IPS DF 6.9 (cell line): ENCODE results near the gene HP.

Source experiments
- DNase-seq: peaks from one replicate; pipeline ENCODE4 v3.0.0-alpha.2; 2013; ENCODE audit warnings: low read depth, low spot score
- H3K27ac ChIP-seq: one replicate; pipeline ENCODE4 v1.5.1; 2013; ENCODE audit warnings: low read length, control low read depth
- H3K27me3 ChIP-seq: 2 replicates; pipeline ENCODE4 v1.6.1; 2013; ENCODE audit warnings: mild to moderate bottlenecking, low read length; ENCODE audit not compliant: control insufficient read depth, insufficient read depth
- H3K36me3 ChIP-seq: 2 replicates; pipeline ENCODE4 v1.6.1; 2013; ENCODE audit warnings: low read length; ENCODE audit not compliant: control insufficient read depth, insufficient read depth
- H3K4me1 ChIP-seq: 2 replicates; pipeline ENCODE4 v1.6.1; 2013; ENCODE audit warnings: low read length; ENCODE audit not compliant: control insufficient read depth, insufficient read depth
- H3K4me3 ChIP-seq: 2 replicates; pipeline ENCODE4 v1.5.1; 2013; ENCODE audit warnings: mild to moderate bottlenecking, low read length
- H3K9me3 ChIP-seq: 2 replicates; pipeline ENCODE4 v1.6.1; 2013; ENCODE audit warnings: low read length, inconsistent platforms; ENCODE audit not compliant: control insufficient read depth, insufficient read depth
- WGBS: extraction: QIAGEN DNeasy Blood & Tissue Kit; methylation state at CpG from one replicate; pipeline ENCODE4 v1.1.7; 2013; ENCODE audit warnings: mixed read lengths, missing lambda C conversion rate; ENCODE audit not compliant: insufficient read length, insufficient coverage; 5-methylcytosine and 5-hydroxymethylcytosine counted together

Gene HP

DNA sequence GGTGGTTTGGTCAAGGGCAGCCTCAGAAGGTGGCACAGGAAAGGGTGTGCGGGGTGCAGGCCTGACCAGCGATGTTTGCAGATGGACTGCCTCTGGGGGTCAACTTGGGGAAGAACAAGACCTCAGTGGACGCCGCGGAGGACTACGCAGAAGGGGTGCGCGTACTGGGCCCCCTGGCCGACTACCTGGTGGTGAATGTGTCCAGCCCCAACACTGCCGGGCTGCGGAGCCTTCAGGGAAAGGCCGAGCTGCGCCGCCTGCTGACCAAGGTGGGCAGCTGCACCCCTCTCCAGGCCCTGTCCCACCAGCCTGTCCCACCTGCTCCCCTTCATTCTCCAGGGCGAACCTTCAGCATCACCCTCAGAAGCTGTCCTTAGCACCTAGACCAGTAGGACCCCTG lies 33.3 kb upstream of the HP start:
- DNase-seq: peak; percentile 11
- WGBS: no CpG with 5 or more reads among the region's 15 CpGs
- H3K4me1 ChIP-seq: no peaks in the 10 kb centered on the region
- no peak overlapping the region for H3K4me3 ChIP-seq
- peaks cover 11% of the 10 kb centered on the region for H3K36me3 ChIP-seq
- no peaks in the 10 kb centered on the region for H3K9me3 ChIP-seq
- no peaks in the 10 kb centered on the region for H3K27me3 ChIP-seq
- no peak overlapping the region for H3K27ac ChIP-seq

DNA sequence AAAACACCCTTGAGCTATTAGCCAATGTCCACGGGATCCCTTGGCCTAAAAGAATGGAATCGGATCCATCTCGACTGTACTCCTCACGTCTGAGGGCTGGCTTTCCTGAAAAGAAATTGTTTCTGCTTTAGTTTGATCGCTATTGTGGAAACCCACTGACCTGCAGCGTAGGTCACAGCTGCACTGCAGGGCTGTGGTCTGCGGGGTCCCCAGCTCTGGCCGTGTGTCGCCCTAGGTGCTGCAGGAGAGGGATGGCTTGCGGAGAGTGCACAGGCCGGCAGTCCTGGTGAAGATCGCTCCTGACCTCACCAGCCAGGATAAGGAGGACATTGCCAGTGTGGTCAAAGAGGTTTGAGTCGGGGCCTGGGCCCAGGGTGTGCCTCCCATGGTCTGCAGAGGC lies 32.2 kb upstream of the HP start:
- Histone ChIP-seq H3K4me3 (no peak overlapping the region), H3K4me1 (no peaks in the 10 kb centered on the region), H3K9me3 (no peaks in the 10 kb centered on the region), H3K27me3 (no peaks in the 10 kb centered on the region), H3K27ac (no peak overlapping the region), H3K36me3 (peaks cover 10% of the 10 kb centered on the region)
- no peak for DNase-seq
- no CpG with 5 or more reads among the region's 13 CpGs for WGBS

DNA sequence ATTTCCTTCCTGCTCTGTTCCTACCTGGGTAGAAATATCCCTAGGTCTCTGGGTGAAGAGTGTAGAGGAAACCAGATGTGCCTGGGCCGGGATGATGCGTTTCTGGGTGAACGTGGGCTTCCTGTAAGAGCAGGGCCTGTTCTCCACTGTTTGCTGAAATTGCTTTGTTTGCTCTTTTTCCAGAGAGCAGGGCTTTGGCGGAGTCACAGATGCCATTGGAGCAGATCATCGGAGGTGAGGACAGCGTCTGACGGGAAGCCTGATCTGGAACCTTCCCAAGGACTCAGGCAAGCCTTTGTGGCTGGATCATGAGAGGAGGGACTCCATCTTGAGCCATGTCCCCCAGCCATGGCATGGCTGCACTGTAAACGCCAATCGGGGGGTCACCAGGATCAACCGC lies 30.3 kb upstream of the HP start:
- H3K4me3 ChIP-seq: no peak overlapping the region
- H3K36me3 ChIP-seq: peaks cover 9% of the 10 kb centered on the region
- no peaks in the 10 kb centered on the region for H3K4me1 ChIP-seq
- H3K27ac ChIP-seq: no peak overlapping the region
- no CpG with 5 or more reads among the region's 10 CpGs for WGBS
- H3K9me3 ChIP-seq: no peaks in the 10 kb centered on the region
- no peak for DNase-seq
- H3K27me3 ChIP-seq: no peaks in the 10 kb centered on the region

DNA sequence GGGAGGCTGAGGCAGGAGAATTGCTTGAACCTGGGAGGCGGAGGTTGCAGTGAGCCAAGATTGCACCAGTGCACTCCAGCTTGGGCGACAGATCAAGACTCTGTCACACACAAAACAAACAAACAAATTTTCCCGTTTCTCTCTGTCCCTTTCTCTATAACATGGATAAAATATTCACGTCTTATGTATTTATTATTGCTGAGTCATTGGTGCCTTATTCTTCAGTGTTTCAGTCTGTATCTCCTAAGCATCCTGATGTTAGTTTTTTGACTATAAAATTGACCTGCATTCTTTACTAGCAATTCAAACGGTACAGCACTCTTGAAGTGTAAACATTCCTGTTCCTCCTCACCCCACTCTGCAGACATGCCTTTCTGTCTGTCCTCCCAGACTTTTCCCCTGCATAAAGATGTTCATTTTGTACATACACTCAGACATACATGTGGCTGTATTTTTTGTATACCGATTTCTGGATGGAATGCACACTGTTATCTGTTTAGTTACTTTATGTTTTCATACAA lies 29.4 kb upstream of the HP start:
- Histone ChIP-seq H3K27ac (no peak overlapping the region), H3K4me1 (no peaks in the 10 kb centered on the region), H3K9me3 (no peaks in the 10 kb centered on the region), H3K4me3 (no peak overlapping the region), H3K36me3 (peaks cover 9% of the 10 kb centered on the region), H3K27me3 (no peaks in the 10 kb centered on the region)
- DNase-seq: no peak
- WGBS: no CpG with 5 or more reads among the region's 6 CpGs

DNA sequence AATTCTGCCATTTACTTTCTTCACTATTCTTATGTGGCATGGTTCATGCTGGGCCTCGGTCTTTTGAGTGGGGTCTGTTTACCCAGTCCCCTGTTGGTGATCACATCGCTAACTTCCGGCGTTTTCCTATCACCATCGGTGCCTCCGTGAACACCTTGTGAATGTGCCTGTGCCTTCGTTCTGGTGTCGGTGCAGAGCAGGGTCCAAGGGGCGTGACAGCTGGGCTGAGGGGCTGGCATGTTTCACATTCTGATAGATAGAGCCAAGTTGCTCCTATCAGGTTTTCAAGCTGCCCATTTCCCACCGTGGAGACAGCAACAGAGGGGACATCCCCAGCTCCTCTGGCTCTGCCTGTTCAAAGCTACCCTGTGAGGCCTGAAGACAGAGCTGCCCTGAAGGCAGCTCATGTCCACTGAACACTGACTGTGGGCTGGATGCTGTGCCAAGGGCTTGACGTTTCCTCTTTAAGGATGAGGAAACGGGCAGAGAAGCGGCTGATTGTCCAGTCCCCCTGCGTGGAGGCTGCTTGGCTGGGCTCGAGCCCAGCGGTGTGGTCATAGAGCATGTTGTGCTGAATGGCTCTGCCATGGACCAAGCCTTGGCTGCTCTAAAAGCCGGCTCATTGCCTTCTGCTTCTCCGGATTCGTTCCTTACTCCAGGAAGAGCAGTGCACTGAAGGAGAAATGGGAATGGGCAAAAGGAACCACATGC lies 28.7 kb upstream of the HP start:
- Histone ChIP-seq H3K27ac (no peak overlapping the region), H3K36me3 (peaks cover 9% of the 10 kb centered on the region), H3K4me3 (no peak overlapping the region), H3K9me3 (no peaks in the 10 kb centered on the region), H3K4me1 (no peaks in the 10 kb centered on the region), H3K27me3 (no peaks in the 10 kb centered on the region)
- no CpG with 5 or more reads among the region's 19 CpGs for WGBS
- DNase-seq: no peak

DNA sequence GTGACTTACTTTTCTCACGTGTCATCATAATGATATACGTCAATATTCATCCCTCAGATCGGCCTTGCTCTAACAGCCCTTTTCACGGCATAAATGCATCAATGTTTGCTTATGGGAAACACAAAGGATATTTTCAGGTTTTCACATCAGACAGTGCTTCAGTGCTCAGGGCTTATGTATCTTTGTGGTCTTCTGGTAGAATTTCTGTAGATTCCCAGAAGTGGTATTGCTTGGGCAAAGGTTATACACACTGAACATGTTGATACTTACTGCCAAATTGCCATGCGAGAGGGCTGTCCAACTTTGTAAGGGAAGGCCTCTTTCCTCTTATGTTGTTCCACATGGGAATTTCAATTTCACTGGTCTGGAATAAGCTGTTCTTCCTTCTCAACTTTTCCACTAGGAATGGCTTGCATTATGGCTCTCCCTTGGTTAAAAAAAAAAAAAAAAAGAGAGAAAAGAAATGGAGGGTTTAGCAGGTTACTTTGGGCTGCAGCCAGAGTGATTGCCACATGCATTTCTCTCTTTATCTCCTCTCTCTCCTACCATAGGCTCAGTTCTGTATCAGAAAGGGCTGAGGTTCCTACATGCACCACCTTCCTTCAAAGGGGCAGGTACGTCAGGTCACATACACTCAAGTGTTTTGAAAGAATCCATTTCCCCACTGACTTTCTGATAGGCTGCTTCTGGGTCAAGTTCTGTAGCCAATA lies 26.5 kb upstream of the HP start:
- Histone ChIP-seq H3K27ac (no peak overlapping the region), H3K9me3 (no peaks in the 10 kb centered on the region), H3K4me3 (no peak overlapping the region), H3K4me1 (no peaks in the 10 kb centered on the region), H3K27me3 (no peaks in the 10 kb centered on the region), H3K36me3 (peaks cover 7% of the 10 kb centered on the region; the same call in 1 of the 2 replicates)
- no peak for DNase-seq
- no CpG with 5 or more reads among the region's 6 CpGs for WGBS

DNA sequence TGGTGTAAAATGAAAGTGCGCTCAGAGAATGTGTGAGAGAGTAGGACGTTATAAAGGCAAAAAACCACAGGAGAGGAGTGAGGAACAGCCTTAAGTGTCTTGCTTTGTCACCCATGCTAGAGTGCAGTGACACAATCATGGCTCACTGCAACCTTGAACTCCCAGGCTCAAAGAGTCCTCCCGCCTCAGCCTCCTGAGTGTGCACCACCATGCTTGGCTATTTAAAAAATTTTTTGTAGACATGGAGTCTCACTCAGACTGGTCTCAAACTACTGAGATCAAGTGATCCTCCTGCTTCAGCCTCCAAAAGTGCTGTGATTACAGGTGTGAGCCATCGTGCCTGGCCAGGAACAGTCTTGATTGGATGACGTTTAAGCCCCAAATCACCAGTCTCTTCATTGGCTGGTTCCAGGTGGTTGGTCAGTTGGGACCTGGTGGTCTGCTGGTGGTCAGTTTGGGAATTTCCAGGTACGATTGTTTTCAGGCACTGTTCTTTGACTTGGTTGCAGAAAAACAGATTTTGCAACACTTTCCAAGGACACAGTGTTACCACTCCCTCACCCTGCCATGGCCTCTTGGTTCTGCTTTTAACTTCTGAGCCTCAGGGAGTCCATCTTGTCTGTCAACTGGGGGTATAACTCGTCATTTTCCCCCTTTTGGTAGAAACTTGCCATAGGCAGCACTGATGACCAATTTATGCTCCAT lies 24.6 kb upstream of the HP start:
- Histone ChIP-seq H3K27ac (no peak overlapping the region), H3K36me3 (peaks cover 3% of the 10 kb centered on the region; the same call in 1 of the 2 replicates), H3K9me3 (no peaks in the 10 kb centered on the region), H3K4me3 (no peak overlapping the region), H3K27me3 (no peaks in the 10 kb centered on the region), H3K4me1 (no peaks in the 10 kb centered on the region)
- DNase-seq: no peak
- no CpG with 5 or more reads among the region's 7 CpGs for WGBS

DNA sequence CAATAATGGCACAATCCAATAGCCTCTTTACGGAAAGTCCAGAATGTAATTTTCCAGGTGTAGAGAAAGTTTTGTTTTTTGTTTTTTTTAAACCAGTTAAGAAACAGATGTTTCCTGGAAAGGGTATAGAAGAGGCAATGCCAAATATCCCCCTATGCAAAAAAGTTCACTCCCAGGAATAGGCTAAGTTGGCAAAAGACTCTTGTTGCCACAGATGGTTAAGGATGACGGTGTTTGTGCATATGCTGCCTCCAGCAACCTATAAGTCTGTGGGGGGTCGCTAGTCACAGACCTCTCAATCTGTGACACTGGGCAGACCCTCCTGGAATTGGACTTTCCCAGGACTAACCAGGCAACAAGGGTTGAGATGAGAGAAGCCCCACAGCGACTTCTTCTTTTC lies 20.9 kb upstream of the HP start:
- DNase-seq: no peak
- no peaks in the 10 kb centered on the region for H3K4me1 ChIP-seq
- H3K27ac ChIP-seq: no peak overlapping the region
- H3K9me3 ChIP-seq: no peaks in the 10 kb centered on the region
- WGBS: no CpG with 5 or more reads among the region's 4 CpGs
- H3K36me3 ChIP-seq: no peaks in the 10 kb centered on the region
- no peaks in the 10 kb centered on the region for H3K27me3 ChIP-seq
- H3K4me3 ChIP-seq: no peak overlapping the region

DNA sequence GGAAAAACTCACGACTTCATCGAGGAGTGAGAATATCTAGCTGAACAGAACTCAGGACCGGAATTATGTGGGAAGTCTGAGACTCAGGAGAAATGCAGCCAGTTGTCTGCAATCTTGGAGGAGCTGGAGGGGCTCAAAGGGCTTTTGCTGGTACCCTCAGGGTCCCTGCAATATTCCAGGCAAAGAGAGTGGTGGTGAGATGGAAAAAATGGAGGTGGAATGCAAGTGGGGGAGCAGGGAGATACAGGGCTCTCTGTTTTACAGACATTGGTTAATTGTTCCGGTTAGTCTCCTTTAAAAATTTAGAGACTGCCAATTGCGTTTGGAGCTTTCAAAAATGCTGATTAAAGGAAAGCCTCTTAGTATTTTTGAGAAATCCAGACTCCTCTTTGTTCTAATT lies 18.2 kb upstream of the HP start:
- H3K9me3 ChIP-seq: no peaks in the 10 kb centered on the region
- no peaks in the 10 kb centered on the region for H3K36me3 ChIP-seq
- DNase-seq: no peak

DNA sequence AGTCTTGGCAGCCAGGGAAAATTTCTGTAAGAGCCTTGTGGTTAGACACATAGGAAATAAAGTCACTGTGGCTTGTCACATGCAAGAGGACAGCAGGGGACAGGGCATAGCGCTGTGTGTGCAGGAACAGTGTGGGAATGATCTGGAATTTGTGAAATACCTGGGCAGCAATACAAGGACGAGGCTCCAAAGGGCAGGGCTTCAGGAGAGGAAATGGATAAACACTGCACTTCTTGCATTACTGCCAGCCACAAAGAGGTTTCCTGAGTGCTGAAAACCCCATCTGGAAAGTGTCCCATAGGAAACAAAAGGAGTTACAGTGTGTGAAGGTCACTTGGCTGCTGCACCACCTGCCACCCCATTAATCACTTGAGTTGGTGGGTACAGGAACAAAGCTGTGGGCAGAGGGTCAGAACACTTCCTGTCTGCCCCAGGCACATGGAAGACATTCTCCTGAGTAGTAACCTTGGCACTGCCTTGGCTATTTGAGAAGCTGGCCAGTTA lies 12.1 kb upstream of the HP start:
- no peak for DNase-seq
- WGBS: no CpG with 5 or more reads among the region's 2 CpGs

More for the DNA sequence above, 18.2 kb upstream of the HP start:
- Histone ChIP-seq H3K27ac (no peak overlapping the region), H3K4me3 (no peak overlapping the region), H3K4me1 (no peaks in the 10 kb centered on the region), H3K27me3 (no peaks in the 10 kb centered on the region)
- no CpG with 5 or more reads among the region's 5 CpGs for WGBS

More for the DNA sequence above, 12.1 kb upstream of the HP start:
- Histone ChIP-seq H3K9me3 (no peaks in the 10 kb centered on the region), H3K4me3 (no peak overlapping the region), H3K27ac (no peak overlapping the region), H3K4me1 (no peaks in the 10 kb centered on the region), H3K27me3 (no peaks in the 10 kb centered on the region), H3K36me3 (no peaks in the 10 kb centered on the region; the same call in 1 of the 2 replicates)
